Heart left ventricle (tissue), 16 donors: Measurements from ENCODE around the gene SARM1. TPM values are rescaled to one million over a fixed set of nuclear protein-coding genes. Genes with fewer than 3 reads are reported as not detected.

Experiments used
- ATAC-seq, 4 donors: fragments of 200-7000 bp; cut with Tn5 transposase; one replicate each; pipeline ENCODE4 v1.9.1; 2020 to 2022; ENCODE audit warnings: moderate library complexity in 4 of 4, mild to moderate bottlenecking in 3 of 4, moderate number of reproducible peaks in 1 of 4
- DNase-seq, 5 donors: peaks; one replicate each; pipeline ENCODE4 v3.0.0-alpha.2; 2020
- H3K27ac ChIP-seq, 12 donors: fragments of 200-600 bp; sonication (generic) in 4 of 12; one replicate each; pipeline versions ENCODE4 v1.5.0 to v1.8.0; 2016 to 2022; ENCODE audit warnings: mild to moderate bottlenecking in 2 of 12
- H3K27me3 ChIP-seq, 9 donors: fragments of 200-600 bp; sonication (generic) in 2 of 9; one replicate each; pipeline versions ENCODE4 v1.5.1 to v1.8.0; 2016 to 2022; ENCODE audit warnings: mild to moderate bottlenecking in 3 of 9
- H3K36me3 ChIP-seq, 9 donors: fragments of 200-600 bp; sonication (generic) in 2 of 9; one replicate each; pipeline versions ENCODE4 v1.5.0 to v1.8.0; 2018 to 2022; ENCODE audit warnings: mild to moderate bottlenecking in 2 of 9
- H3K4me1 ChIP-seq, 12 donors: fragments of 200-600 bp; sonication (generic) in 4 of 12; one replicate each; pipeline versions ENCODE4 v1.5.0 to v1.8.0; 2016 to 2022; ENCODE audit warnings: mild to moderate bottlenecking in 3 of 12
- H3K4me3 ChIP-seq, 12 donors: fragments of 200-600 bp; sonication (generic) in 4 of 12; one replicate each; pipeline versions ENCODE4 v1.5.0 to v1.8.0; 2017 to 2022; ENCODE audit warnings: mild to moderate bottlenecking in 9 of 12, moderate library complexity in 4 of 12
- H3K9me3 ChIP-seq, 12 donors: fragments of 200-600 bp; sonication (generic) in 4 of 12; one replicate each; pipeline versions ENCODE4 v1.5.0 to v1.8.0; 2016 to 2022; ENCODE audit warnings: mild to moderate bottlenecking in 1 of 12
- CTCF ChIP-seq, 12 donors: fragments of 200-600 bp; sonication (generic) in 4 of 12; IDR thresholded peaks; one replicate each; pipeline versions ENCODE4 v1.5.0 to v1.8.0; 2018 to 2022; ENCODE audit warnings: antibody characterized with exemption in 12 of 12, mild to moderate bottlenecking in 5 of 12
- POLR2A ChIP-seq, 2 donors: fragments of 450-650 bp; IDR thresholded peaks; one replicate each; pipeline ENCODE4 v1.6.1; 2017; ENCODE audit warnings: antibody characterized with exemption in 2 of 2, mild to moderate bottlenecking in 2 of 2, moderate library complexity in 2 of 2
- WGBS, 4 donors: extraction: QIAGEN DNeasy Blood & Tissue Kit in 2 of 4; methylation state at CpG; one replicate each; pipeline versions ENCODE4 v1.1.5 to v1.1.7; 2013 to 2018; 5-methylcytosine and 5-hydroxymethylcytosine counted together
- intact Hi-C, 10 donors: fragments of 100-400 bp; cut with DNase I; formaldehyde crosslinking; loops; one replicate each; pipeline versions ENCODE4 v1.11.1 to v1.14.2; 2022
- polyA plus RNA-seq, 2 donors: library from polyadenylated mRNA; stranded (reverse); fragments of 200-250 nt; gene quantifications; one replicate each; pipeline ENCODE4 v1.2.3, GENCODE V29; 2013
- total RNA-seq, 9 donors: library from RNA; depleted of rRNA in 2 of 9; stranded (reverse); fragments of >200 nt in 2 of 9; fragmentation: NEBNext Ultra II Directional in 3 of 9; extraction: Animal tissue kit (Norgen Biotek cat#: 25700) in 3 of 9; gene quantifications; one replicate each; pipeline versions ENCODE4 v1.1.0 to v1.2.4, GENCODE V29; 2016 to 2023
- donor health status: ischemic (EF 13 %, LVEDD 7.1; RV severe dilation, severe dysfunction).
- donor health status: healthy with polysubstance abuse.
- donor health status: DM: no; HTN: yes; CAD: no.
- donor health status: DM: no; HTN: no; CAD: no.
- donor health status: ischemic (EF 25% LVEDD 6.9; RV normal size, moderate dysfunction).
- donor health status: ischemic (EF 25% LVEDD 5.7; RV mildly dilated, moderate dysfunction).
- donor health status: healthy.
- donor health status: DM: yes; HTN: yes; CAD: no.
- donor health status: ischemic (EF 35%, LVEDD 5.7; RV mildly dilated, moderate dysfunction).
- donor health status: nonischemic (EF 11% LVEDD 7.7; RV severe dilation, severe dysfunction).
- donor health status: DM: yes; HTN: yes; CAD: no.
- donor health status: PGD.
- donor health status: ischemic (EF 29% LVEDD 5.4; RV normal size, mild dysfunction).
- donor health status: nonischemic (EF 23%, LVEDD 6.1; RV moderate dilation, normal function).

Gene SARM1
- total and polyA plus RNA-seq, 11 donors: 3.7 to 11.3 (median 7.6) TPM

- DNase-seq (no peak), ATAC-seq (no peak)
- Histone ChIP-seq H3K36me3 (peaks cover 0 to 36% (median 27%) of the 10 kb centered on the region in 9 donors), H3K9me3 (no peaks in the 10 kb centered on the region), H3K27ac (peak overlapping the region in 4 of 12 donors; percentile 80 to 99 (median 98)), H3K27me3 (no peaks in the 10 kb centered on the region), H3K4me1 (peaks cover 0 to 50% (median 43%) of the 10 kb centered on the region in 12 donors), H3K4me3 (peak overlapping the region in 11 of 12 donors; percentile 63 to 99 (median 91))
- WGBS, 4 donors: 43 to 61% (median 53%) methylated on average over 6 of the region's 6 CpGs
- TF ChIP-seq CTCF (IDR thresholded peaks at IDR 0.05) (no peak), POLR2A (IDR thresholded peaks at IDR 0.05) (no peak)
- intact Hi-C loops: loop anchor here in 3 of 10 donors (2.0 to 10.0 kb wide), 3 partner anchors 23 to 621 kb away; partner anchors contain the start of genes PHF12 (in 1 of the 3) and POLDIP2 (in 1 of the 3)
Observed at GRCh38 chr17:28334171-28334570, 37.3 kb upstream of the SARM1 start.

- DNase-seq: no peak
- peak overlapping the region; percentile 9 to 99 (median 97) for H3K27ac ChIP-seq
- H3K9me3 ChIP-seq: no peaks in the 10 kb centered on the region
- H3K4me3 ChIP-seq: peak overlapping the region; percentile 63 to 99 (median 86)
- whole genome bisulfite sequencing, 4 donors: 9 to 10% (median 9%) methylated on average over 18 of the region's 18 CpGs
- H3K36me3 ChIP-seq: peaks cover 0 to 36% (median 27%) of the 10 kb centered on the region in 9 donors
- no peak for ATAC-seq
- intact Hi-C loops: loop anchor here in 6 of 10 donors (1.0 to 10.0 kb wide), 6 partner anchors 15 to 620 kb away; partner anchors contain the start of genes POLDIP2 (in 3 of the 6), PHF12 (in 2 of the 6) and TMEM97 (in 2 of the 6)
- TF ChIP-seq POLR2A (IDR thresholded peaks at IDR 0.05): no peak
- no peak for TF ChIP-seq CTCF (IDR thresholded peaks at IDR 0.05)
- peaks cover 0 to 56% (median 48%) of the 10 kb centered on the region in 12 donors for H3K4me1 ChIP-seq
- no peaks in the 10 kb centered on the region for H3K27me3 ChIP-seq
Observed at GRCh38 chr17:28334666-28335200, 36.8 kb upstream of the SARM1 start.

GRCh38 chr17:28335201-28335958 lies 36.1 kb upstream of the SARM1 start, which contains the start of the genes IFT20 and TNFAIP1:
Gene IFT20 (minus strand): TSS chr17:28335472. CDS start chr17:28331985, 3,487 bp downstream.
Gene TNFAIP1 (plus strand): TSS chr17:28335761. CDS start chr17:28339522, 3,761 bp downstream.
- TF ChIP-seq CTCF (IDR thresholded peaks at IDR 0.05) (no peak), POLR2A (IDR thresholded peaks at IDR 0.05) (peak; percentile 79 to 96)
- Histone ChIP-seq H3K36me3 (peaks cover 0 to 36% (median 28%) of the 10 kb centered on the region in 9 donors), H3K9me3 (no peaks in the 10 kb centered on the region), H3K4me1 (peaks cover 0 to 60% (median 54%) of the 10 kb centered on the region in 12 donors), H3K4me3 (peak within 1 kb of the TSS; percentile 70 to 99 (median 88)), H3K27ac (peak within 1 kb of the TSS; percentile 93 to 100 (median 98)), H3K27me3 (no peaks in the 10 kb centered on the region)
- intact Hi-C loops: loop anchor here in 6 of 10 donors (1.0 to 10.0 kb wide), 6 partner anchors 16 to 619 kb away; partner anchors contain the start of genes POLDIP2 (in 3 of the 6), PHF12 (in 2 of the 6) and TMEM97 (in 2 of the 6)
- ATAC-seq: peak; percentile 96 to 98 (median 96)
- WGBS, 4 donors: 0 to 2% (median 0%) methylated on average over 33 to 62 of the region's 62 CpGs
- peak; percentile 99 to 100 (median 99) for DNase-seq
